CD4-positive, alpha-beta T cell (primary cell): ENCODE measurements around the gene SMOC2. TPM values are rescaled to one million over a fixed set of nuclear protein-coding genes. Genes with fewer than 3 reads are reported as not detected.

Experiments
- ATAC-seq: fragments of 200-7000 bp; cut with Tn5 transposase; one replicate; pipeline ENCODE4 v1.10.0; 2022; ENCODE audit warnings: mild to moderate bottlenecking; ENCODE audit not compliant: poor library complexity
- CTCF ChIA-PET: fragments of 350-600 bp; sonication (Branson Sonifier 250); formaldehyde crosslinking; loops from one replicate; lab custom pipeline; 2021; ENCODE audit warnings: antibody characterized with exemption, inconsistent platforms; lab: Charles Lee
- POLR2A ChIA-PET: fragments of 350-600 bp; sonication (Branson Sonifier 250); formaldehyde crosslinking; loops from one replicate; lab custom pipeline; 2021; ENCODE audit warnings: antibody characterized with exemption, inconsistent platforms; lab: Charles Lee
- DNase-seq, 14 experiments: peaks; one replicate each; pipeline ENCODE4 v3.0.0-alpha.2; 2013 to 2020; ENCODE audit warnings: mixed read lengths in 2 of 14
- H3K27ac ChIP-seq, 2 donors: one replicate each; pipeline versions ENCODE4 v1.5.1 to v1.7.0; 2013; ENCODE audit warnings: low read length in 2 of 2, low read depth in 1 of 2, mild to moderate bottlenecking in 1 of 2
- H3K27me3 ChIP-seq, 2 experiments: 1 replicate in 1 of 2; 2 replicates in 1 of 2; pipeline versions ENCODE4 v1.6.1 to v1.7.0; 2013; ENCODE audit warnings: low read length in 2 of 2, control low read depth in 1 of 2, mild to moderate bottlenecking in 1 of 2, moderate library complexity in 1 of 2; ENCODE audit not compliant: insufficient read depth in 2 of 2, control insufficient read depth in 1 of 2
- H3K36me3 ChIP-seq: one replicate; pipeline ENCODE4 v1.6.1; 2013; ENCODE audit warnings: low read length, control low read depth; ENCODE audit not compliant: insufficient read depth
- H3K4me1 ChIP-seq: one replicate; pipeline ENCODE4 v1.6.1; 2013; ENCODE audit warnings: low read length, control low read depth; ENCODE audit not compliant: insufficient read depth
- H3K4me3 ChIP-seq: one replicate; pipeline ENCODE4 v1.5.1; 2013; ENCODE audit warnings: mild to moderate bottlenecking, low read length, moderate library complexity
- H3K9me3 ChIP-seq, 2 experiments: 1 replicate in 1 of 2; 2 replicates in 1 of 2; pipeline versions ENCODE4 v1.6.1 to v1.7.0; 2013; ENCODE audit warnings: low read length in 2 of 2, mild to moderate bottlenecking in 2 of 2, control low read depth in 1 of 2, moderate library complexity in 1 of 2; ENCODE audit not compliant: control insufficient read depth in 1 of 2, insufficient read depth in 1 of 2
- H3K27ac Mint-ChIP-seq: one replicate; pipeline ENCODE4 v1.8.0; 2020; ENCODE audit warnings: mixed read lengths
- H3K27me3 Mint-ChIP-seq: one replicate; pipeline ENCODE4 v1.8.0; 2021; ENCODE audit warnings: mixed read lengths
- H3K36me3 Mint-ChIP-seq: one replicate; pipeline ENCODE4 v1.8.0; 2021; ENCODE audit warnings: low read depth, mixed read lengths
- H3K4me1 Mint-ChIP-seq: one replicate; pipeline ENCODE4 v1.8.0; 2021; ENCODE audit warnings: low read depth, mixed read lengths
- H3K4me3 Mint-ChIP-seq: one replicate; pipeline ENCODE4 v1.8.0; 2020; ENCODE audit warnings: mild to moderate bottlenecking, mixed read lengths
- H3K9me3 Mint-ChIP-seq: one replicate; pipeline ENCODE4 v1.8.0; 2020; ENCODE audit warnings: mixed read lengths
- intact Hi-C, 2 experiments: fragments of 100-400 bp; cut with DNase I in 1 of 2; cut with micrococcal nuclease in 1 of 2; formaldehyde crosslinking; loops; one replicate each; pipeline versions ENCODE4 v1.15.1 to v1.9.0; 2023 to 2025; cut with DNase I, micrococcal nuclease
- total RNA-seq, 174 experiments: library from RNA in 2 of 174; stranded (reverse) in 2 of 174; gene quantifications; one replicate each; pipeline ENCODE4 v1.2.3 and lab custom pipeline; 2021 to 2026
- TF ChIP-seq, protein P1 (sequence below): fragments of 200-600 bp; IDR thresholded peaks from one replicate; pipeline ENCODE4 v1.8.0; 2022; ENCODE audit warnings: antibody characterized with exemption, mild to moderate bottlenecking

Gene SMOC2
- total RNA-seq, 2 experiments from 2014 or later, result not detected

DNA sequence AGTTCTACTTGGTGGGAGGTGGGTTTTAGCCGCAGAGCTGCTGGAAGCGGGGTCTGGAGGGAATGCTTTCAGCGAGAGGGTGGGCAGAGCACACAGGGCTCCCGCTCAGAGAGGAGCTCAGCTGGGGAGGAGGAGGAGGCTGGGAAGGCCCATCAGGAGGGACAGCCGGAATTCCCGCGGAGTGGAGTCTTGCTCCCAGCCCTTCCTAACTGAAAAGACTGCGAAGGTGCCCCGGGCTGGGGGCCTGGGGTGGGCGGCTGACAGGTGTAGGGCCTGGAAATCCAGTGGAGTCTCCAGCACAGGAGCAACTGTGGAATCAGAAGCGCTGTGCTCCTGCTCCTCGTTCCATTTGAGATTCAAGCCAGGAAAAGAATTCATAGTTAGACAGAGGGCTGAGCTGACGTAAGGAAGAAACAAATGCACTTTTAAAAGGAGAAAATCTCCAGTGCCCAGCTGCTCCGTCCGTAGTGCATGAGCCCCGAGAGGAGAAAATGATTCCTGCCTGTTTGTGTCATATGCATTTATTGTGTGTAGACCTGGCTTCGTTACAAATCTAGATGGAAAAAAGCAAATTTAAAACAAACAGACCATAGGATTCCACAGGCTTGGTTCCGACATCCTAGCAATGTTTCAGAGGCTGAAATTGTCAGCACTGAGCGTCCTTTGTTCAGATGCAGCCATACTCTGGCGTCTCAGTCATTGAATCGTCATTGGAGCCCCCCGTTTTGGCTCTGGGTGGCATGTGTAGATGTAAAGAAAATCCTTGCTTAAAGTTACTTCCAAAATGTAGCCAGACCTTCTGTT lies 197.7 kb downstream of the SMOC2 start:
- no peak overlapping the region for H3K27ac Mint-ChIP-seq
- no peaks in the 10 kb centered on the region for H3K36me3 ChIP-seq
- ATAC-seq (no peak), DNase-seq (no peak)
- no peak overlapping the region for H3K4me3 Mint-ChIP-seq
- H3K9me3 ChIP-seq, result peaks cover 0 to 9% of the 10 kb centered on the region in 2 experiments
- peaks cover 22% of the 10 kb centered on the region for H3K27me3 Mint-ChIP-seq
- ChIA-PET POLR2A (no interaction called here), CTCF (no interaction called here)
- no peak overlapping the region for H3K27ac ChIP-seq
- H3K9me3 Mint-ChIP-seq, result no peaks in the 10 kb centered on the region
- intact Hi-C loops, result no loop called here
- no peak overlapping the region for H3K4me3 ChIP-seq
- no peaks in the 10 kb centered on the region for H3K4me1 ChIP-seq
- no peaks in the 10 kb centered on the region for H3K4me1 Mint-ChIP-seq
- TF ChIP-seq, protein P1, sequence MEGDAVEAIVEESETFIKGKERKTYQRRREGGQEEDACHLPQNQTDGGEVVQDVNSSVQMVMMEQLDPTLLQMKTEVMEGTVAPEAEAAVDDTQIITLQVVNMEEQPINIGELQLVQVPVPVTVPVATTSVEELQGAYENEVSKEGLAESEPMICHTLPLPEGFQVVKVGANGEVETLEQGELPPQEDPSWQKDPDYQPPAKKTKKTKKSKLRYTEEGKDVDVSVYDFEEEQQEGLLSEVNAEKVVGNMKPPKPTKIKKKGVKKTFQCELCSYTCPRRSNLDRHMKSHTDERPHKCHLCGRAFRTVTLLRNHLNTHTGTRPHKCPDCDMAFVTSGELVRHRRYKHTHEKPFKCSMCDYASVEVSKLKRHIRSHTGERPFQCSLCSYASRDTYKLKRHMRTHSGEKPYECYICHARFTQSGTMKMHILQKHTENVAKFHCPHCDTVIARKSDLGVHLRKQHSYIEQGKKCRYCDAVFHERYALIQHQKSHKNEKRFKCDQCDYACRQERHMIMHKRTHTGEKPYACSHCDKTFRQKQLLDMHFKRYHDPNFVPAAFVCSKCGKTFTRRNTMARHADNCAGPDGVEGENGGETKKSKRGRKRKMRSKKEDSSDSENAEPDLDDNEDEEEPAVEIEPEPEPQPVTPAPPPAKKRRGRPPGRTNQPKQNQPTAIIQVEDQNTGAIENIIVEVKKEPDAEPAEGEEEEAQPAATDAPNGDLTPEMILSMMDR, result no peak
- H3K36me3 Mint-ChIP-seq, result no peaks in the 10 kb centered on the region
- peaks cover 0 to 2% of the 10 kb centered on the region in 2 experiments for H3K27me3 ChIP-seq

GRCh38 chr6:168640181-168640580 lies 199.2 kb downstream of the SMOC2 start:
- no peaks in the 10 kb centered on the region for H3K9me3 Mint-ChIP-seq
- H3K4me1 Mint-ChIP-seq, result no peaks in the 10 kb centered on the region
- no peak overlapping the region for H3K27ac ChIP-seq
- H3K9me3 ChIP-seq, result peaks cover 0 to 9% of the 10 kb centered on the region in 2 experiments
- H3K4me3 Mint-ChIP-seq, result no peak overlapping the region
- intact Hi-C loops, result no loop called here
- peaks cover 0 to 2% of the 10 kb centered on the region in 2 experiments for H3K27me3 ChIP-seq
- DNase-seq (no peak), ATAC-seq (no peak)
- no peaks in the 10 kb centered on the region for H3K36me3 Mint-ChIP-seq
- TF ChIP-seq, protein P1, result no peak
- peaks cover 22% of the 10 kb centered on the region for H3K27me3 Mint-ChIP-seq
- CTCF ChIA-PET, result no interaction called here
- POLR2A ChIA-PET, result no interaction called here
- H3K27ac Mint-ChIP-seq, result no peak overlapping the region
- H3K36me3 ChIP-seq, result no peaks in the 10 kb centered on the region
- no peak overlapping the region for H3K4me3 ChIP-seq
- no peaks in the 10 kb centered on the region for H3K4me1 ChIP-seq

GRCh38 chr6:168640768-168641167 lies 199.8 kb downstream of the SMOC2 start:
- H3K27me3 ChIP-seq, result peaks cover 0 to 2% of the 10 kb centered on the region in 2 experiments
- TF ChIP-seq, protein P1, result no peak
- no peak overlapping the region for H3K4me3 Mint-ChIP-seq

More at GRCh38 chr6:168640768-168641167, 199.8 kb downstream of the SMOC2 start:
- peaks cover 22% of the 10 kb centered on the region for H3K27me3 Mint-ChIP-seq
- ChIA-PET CTCF (no interaction called here), POLR2A (no interaction called here)
- Histone ChIP-seq H3K9me3 (peaks cover 0 to 9% of the 10 kb centered on the region in 2 experiments), H3K4me3 (no peak overlapping the region), H3K36me3 (no peaks in the 10 kb centered on the region), H3K4me1 (no peaks in the 10 kb centered on the region), H3K27ac (no peak overlapping the region)
- H3K9me3 Mint-ChIP-seq, result no peaks in the 10 kb centered on the region
- no peak overlapping the region for H3K27ac Mint-ChIP-seq
- no peaks in the 10 kb centered on the region for H3K36me3 Mint-ChIP-seq
- intact Hi-C loops, result no loop called here
- no peaks in the 10 kb centered on the region for H3K4me1 Mint-ChIP-seq
- ATAC-seq (no peak), DNase-seq (no peak)
